Hematopoietic multipotent progenitor cell treated with erythropoietin and hydrocortisone succinate and interleukin-3 and kit ligand, for 4 days (in vitro differentiated cells): ENCODE data around the gene ZBTB17.

Experiments used
- DNase-seq: peaks from one replicate; pipeline ENCODE4 v3.0.0-alpha.2; 2015

Gene ZBTB17

GRCh38 chr1:15946571-15947381 lies 29.1 kb downstream of the ZBTB17 start:
- no peak for DNase-seq

- no peak for DNase-seq
These were observed 30.0 kb downstream of the ZBTB17 start for GRCh38 chr1:15945832-15946448.

- DNase-seq: no peak
These were observed 30.7 kb downstream of the ZBTB17 start for GRCh38 chr1:15945011-15945831.

- no peak for DNase-seq
These were observed 31.4 kb downstream of the ZBTB17 start for GRCh38 chr1:15944308-15945010.

GRCh38 chr1:15943992-15944307 lies 32.0 kb downstream of the ZBTB17 start:
- no peak for DNase-seq

GRCh38 chr1:15943328-15943991 lies 32.4 kb downstream of the ZBTB17 start:
- no peak for DNase-seq

GRCh38 chr1:15942661-15943327 lies 33.1 kb downstream of the ZBTB17 start:
- no peak for DNase-seq

GRCh38 chr1:15941899-15942660 lies 33.8 kb downstream of the ZBTB17 start:
- DNase-seq: no peak

GRCh38 chr1:15941044-15941840 lies 34.7 kb downstream of the ZBTB17 start:
- no peak for DNase-seq

- DNase-seq: no peak
These were observed 35.5 kb downstream of the ZBTB17 start for GRCh38 chr1:15940110-15941043.

GRCh38 chr1:15939181-15940109 lies 36.5 kb downstream of the ZBTB17 start:
- no peak for DNase-seq

- no peak for DNase-seq
These were observed 37.2 kb downstream of the ZBTB17 start for GRCh38 chr1:15938628-15939161.

GRCh38 chr1:15937706-15938168 lies 38.2 kb downstream of the ZBTB17 start:
- DNase-seq: peak; percentile 38

- DNase-seq: no peak
These were observed 38.8 kb downstream of the ZBTB17 start for GRCh38 chr1:15937146-15937545.

GRCh38 chr1:15936025-15936424 lies 39.9 kb downstream of the ZBTB17 start:
- no peak for DNase-seq

GRCh38 chr1:15935056-15935950 lies 40.6 kb downstream of the ZBTB17 start:
- no peak for DNase-seq
